Stimulated activated CD8-positive, alpha-beta memory T cell treated with anti-CD3 and anti-CD28 coated beads, Interleukin-4, amount 100 ng/mL, for 1 hour (primary cell): ENCODE results near the gene SYDE2.
A peak's percentile ranks its signal among the peaks of the same experiment; 100 is the strongest.
"Not testable (repeated sequence)": the region's sequence is repeated elsewhere in the genome, so short reads cannot be mapped to it uniquely, and the experiment has no call there.

Experiments
- DNase-seq, 2 donors: peaks; one replicate each; pipeline ENCODE4 v3.0.0-alpha.2; 2020; ENCODE audit warnings: low read depth in 2 of 2, low spot score in 1 of 2

SYDE2 gene

DNA sequence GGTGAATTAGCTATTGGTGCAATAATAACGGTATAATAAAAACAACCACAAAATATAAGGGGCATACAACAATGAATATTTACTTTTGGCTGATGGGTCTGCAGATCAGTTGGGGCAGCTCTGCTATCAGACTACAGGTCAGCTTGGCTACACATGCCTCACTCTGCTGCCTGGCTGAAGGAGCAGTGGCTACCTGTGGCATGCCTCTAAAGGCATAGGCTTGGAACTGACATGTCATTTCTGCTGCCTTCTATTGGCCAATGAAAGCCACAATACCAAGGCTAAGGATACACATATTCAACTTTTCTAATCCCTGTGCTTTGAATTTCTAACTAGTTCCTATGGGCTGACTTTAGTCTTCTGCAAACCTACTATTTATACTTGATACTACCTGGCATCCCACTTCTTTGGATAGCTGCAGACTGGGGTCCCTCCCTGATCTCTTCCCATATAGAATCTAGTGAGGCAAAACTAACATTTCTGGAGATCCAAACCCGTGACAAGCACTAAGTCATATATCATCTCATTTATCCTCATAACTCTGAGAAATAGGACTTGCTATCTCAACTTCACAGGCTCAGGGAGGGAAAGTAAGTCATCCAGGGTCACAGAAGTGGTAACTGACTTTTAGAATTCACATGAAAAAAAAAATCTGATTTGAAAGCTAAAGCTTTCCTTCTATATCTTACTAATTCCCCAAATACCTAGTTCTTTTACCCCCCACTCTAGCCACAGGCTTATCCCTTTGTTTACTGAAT, 19.2 kb upstream of the SYDE2 start:
- no peak for DNase-seq

DNA sequence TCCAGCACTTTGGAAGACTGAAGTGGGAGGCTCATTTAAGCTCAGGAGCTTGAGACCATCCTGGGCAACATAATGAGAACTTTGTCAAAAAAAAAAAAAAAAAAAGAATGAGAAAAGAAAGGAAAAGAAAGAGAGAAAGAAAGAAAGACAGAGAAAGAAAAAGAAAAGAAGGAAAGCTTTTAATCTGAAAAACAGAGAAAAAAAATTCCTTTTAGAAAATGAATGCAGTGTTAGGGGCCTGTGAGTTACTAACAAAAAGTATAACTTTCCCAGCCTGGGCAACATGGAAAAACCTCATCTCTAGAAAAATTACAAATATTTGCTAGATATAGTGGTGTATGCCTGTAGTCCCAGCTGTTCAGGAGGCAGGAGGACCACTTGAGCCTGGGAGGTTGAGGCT, 15.9 kb upstream of the SYDE2 start:
- DNase-seq, result no peak

DNA sequence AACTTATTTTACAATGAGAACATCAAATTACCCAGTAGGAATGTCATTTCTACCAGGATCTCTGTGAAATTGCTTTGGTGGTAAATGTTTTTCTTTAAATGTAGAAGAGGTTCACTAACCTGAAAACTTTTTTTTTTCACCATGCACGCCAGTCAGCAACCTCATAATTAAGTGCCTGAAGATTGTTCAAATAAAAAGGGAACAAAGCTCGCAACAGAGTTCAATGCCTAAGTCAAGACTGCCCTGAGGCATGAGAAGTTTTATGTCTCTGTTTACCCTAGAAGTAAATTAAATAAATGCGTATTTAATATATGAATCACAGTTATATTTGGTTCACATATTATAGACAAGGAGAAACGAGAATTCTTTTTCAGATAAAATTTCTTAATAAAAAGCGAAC, 13.8 kb upstream of the SYDE2 start:
- no peak for DNase-seq

DNA sequence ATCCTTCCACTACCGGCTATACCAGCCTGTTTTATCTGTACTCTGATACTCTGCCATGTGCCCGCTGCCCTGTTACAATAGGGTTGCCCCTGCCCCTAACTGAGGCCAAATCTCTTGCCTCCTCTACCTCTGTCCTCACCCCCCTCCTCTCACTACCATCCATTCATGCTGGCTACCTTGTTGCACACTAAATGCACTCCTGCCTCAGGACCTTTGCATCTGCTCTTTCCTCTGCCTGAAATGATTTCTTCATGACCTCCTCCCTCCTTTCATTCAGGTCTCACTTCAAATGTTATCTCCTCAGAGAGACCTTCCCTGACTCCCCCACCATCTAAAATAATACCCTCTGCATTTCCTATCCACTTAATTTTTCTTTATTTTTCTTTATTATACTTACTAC, 7.7 kb upstream of the SYDE2 start:
- DNase-seq, result no peak

DNA sequence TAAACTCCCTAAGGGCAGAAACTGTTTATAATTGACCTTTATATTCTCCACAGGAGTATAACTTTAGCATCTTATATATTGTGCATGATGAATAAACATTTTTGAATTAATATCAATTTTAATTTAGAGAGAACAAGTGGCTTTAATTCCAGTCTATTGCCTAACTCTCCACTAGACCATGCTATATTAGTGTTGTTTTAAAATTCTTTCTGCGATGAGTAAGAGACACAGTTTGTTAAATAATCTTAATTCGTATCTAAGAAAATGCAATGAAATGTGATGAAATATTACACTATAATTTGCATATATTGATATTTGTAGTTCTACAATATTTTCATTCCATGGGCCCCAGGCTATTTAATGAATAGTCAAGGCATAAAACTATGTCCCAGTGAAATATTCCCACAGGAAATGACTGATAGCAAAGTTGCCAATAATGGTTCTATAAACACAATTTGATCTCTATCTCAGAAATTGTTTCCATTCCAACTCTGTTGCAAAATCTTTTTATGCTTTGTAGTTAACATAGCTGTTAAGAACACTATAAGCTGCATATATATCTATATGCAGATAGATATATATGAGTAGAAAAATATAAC, 2.9 kb upstream of the SYDE2 start:
- DNase-seq, result no peak

DNA sequence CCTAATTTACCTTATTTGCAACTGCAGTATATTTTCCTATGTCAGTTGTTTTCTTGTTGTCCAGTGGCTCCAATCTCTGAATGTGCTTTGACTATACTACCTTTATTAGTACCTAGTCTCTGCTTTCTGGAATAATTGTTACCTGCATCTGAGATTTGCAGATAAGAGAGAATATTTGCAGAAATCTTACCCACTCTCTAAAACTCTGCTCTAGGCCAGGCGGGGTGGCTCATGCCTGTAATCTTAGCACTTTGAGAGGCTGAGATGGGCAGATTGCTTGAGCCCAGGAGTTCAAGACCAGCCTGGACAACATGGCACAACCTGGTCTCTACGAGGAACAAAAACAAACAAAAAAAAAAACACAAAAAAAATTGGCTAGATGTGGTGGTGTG, 2.0 kb upstream of the SYDE2 start:
- DNase-seq, result no peak

DNA sequence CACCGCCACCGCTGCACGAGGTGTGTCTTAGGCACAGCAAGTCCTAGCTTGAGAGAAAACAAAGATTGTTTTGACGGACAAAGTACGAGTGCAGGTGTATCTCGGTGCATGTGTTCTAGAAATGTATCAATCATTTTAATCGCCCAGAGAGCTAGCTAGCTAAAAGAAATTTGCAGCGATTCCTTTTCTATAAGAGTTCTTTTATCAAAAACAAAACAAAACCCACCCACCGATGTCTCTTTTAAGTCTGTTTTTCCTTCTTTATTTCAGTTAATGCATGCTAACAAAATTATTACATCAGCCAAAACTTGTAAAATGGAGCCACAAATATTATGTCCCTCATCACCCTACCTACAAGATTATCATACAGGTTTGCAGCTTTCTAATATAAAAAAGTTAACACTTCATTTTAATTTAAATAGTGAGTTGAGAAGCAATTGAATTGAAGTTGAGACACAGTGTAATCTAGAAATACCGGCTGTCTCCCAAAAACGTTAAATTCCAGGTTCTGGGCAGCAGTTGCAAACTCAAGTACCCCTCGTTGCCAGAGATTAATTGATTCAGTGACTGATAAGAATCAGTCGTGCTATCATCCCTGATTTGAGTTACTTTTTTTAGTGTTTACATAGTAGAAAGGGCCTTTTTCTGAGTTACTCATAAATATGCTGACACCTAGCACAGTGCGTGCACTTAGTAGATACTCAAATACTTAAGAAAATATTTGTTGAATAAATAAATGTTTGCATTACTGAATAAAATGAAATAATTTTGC, 1.5 kb upstream of the SYDE2 start:
- no peak for DNase-seq

DNA sequence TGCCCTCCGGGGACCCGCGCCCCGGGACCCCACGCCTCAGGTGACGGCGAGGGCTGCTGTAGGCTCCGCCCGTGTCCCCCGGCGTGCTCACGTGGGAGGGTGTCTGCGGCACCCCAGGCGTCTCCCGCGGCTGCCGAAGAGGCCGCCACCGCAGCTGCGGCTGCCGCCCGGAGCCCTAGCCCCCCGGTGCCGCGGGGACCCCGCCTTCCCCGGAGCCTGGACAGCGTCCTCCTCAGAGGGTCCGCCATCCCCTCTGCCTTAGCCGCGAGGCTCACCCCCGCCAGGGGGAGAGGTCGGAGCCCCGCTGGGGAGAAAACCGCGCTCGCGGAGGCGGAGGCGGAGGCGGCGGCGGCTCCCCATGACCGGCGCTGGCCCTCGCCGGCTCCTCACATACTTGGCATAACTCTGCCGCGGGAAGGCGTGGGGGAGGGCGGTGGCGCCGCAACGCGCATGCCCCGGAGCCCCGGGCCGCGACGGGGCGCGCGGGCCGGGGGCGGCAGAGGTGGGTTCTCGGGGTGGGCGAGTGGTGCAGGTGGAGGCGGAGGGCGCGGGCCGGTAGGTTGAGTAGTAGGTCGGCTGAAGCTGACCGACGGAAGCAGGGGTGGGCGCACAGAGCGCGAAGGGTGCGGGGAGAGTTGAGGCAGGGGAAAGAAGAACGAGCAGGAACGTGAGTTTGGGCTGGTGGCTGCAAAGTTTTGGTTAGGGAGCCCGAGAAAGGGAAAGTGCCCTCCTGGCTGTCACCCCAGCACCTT, 700 bp upstream of the SYDE2 start:
- peak; percentile 9 to 42 for DNase-seq

DNA sequence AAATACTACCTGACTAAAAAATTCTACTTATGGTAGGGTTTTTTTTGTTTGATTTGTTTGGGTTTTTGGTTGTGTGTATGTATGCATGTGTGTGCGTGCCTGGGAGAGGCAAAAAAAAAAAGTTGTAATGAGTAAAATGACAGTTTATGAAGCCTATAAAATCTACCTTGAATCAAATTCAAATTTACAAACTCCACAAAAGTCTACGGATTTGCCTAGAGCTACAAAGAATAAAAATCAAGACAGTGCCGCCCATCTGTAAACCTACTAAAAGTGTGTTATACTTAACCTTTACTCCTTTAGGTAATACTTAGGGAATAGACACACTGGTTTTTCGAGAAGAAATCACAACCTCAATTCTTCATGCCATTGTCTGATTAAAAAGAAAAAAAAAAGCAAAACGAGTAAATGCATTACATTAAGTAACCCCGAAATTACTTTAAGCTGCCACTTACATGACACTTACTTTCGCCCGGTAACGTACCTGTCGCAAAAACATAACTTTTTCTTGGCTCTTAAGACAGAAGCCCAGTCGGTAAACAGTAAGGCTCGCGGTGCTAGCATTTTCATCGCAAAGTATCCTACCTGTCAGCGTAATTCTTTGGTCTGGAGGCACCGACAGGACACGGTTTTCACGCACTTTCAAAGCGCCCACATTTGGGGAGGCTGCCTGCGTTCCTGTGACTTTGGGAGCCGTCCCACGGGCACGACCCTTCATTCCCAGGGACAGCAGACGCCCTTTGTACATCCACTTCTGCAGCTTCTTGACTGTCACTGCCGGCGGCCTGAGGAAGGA, 951 bp downstream of the SYDE2 start:
- DNase-seq, result no peak

DNA sequence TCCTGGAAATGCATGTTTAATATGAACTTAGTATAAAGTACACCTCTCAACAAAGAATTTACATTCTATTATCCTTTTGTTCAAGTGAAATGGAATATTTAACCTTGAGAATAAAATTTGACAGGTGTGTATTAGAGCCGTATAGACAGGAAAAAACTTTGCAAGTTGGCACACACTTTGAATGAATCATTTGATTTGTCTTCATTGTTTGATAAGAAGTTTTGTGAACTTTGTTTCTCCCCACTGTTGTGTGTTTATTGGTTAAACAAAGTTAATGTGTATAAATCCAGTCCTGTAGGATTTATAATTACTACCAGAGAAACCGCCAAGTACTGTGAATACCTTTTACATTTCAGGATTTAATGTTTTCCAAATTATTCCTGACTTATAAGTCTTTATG, 2.0 kb downstream of the SYDE2 start:
- DNase-seq, result no peak

DNA sequence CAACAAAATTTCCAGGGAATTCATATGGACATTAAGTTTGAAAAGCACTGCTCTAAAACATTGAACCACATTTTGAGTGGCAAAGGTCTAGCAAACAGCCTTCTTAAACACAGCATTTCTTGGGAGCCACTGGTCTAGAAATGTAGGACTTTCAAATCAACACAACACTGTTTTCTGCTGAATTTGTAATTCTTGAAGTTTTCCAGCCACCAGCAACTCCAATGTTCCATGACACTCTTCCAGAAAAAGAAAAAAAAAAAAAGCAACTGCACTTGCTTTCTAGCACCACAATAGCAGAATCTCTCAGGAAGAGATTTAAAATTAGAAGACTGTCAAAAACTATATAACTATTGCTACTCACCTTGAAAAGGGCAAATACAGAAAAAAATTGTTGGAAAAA, 4.5 kb downstream of the SYDE2 start:
- no peak for DNase-seq

DNA sequence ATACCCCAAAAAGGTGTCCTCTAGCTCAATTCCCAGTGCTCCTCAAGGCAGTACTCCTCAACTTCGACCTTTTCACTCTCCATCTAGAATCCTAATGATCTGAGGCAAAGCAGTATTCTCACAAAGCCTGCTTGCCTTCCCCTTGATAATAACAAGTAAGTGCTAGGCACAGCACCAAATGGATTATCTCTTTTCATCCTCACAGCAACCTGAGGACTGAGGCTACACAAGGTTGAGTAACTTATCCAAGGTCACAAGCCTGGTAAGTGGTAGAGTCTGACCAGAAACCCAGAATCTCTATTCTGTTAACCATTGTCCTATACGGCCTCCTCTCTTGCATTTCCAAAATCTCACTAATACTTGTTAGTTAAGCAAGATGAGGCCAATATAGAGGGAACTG, 5.1 kb downstream of the SYDE2 start:
- no peak for DNase-seq

DNA sequence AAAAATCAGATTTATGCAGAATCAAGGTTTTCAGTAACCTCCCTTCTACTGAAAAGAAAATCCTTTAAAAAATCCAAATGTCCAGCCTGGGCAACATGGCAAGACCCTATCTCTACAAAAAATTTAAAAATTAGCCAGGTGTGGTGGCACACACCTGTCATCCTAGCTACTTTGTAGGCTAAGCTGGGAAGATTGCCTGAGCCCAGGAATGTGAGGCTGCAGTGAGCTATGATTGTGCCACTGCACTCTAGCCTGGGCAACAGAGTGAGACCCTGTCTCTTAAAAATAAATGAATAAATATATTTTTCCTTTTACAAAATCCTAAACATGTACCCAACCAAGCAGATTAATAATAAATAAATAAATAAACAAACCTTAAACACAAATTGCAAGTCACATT, 8.7 kb downstream of the SYDE2 start:
- not testable (repeated sequence) for DNase-seq

DNA sequence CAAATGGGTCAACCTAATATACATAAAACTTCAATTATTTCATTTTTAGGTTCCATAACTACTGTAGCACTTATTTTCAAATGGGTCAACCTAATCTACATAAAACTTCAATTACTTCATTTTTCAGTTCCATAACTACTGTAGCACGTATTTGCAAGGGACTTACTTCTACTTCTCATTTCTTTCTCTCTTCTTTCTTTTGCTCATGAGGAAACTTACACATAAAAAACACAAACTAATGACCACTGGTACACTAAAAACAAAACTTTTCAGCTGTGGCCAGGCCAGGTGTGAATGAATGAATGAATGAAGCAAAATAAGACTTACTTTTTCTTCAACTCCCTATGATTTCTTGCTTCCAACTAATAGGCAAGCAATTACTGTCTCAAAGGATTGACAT, 11.7 kb downstream of the SYDE2 start:
- DNase-seq, result no peak

DNA sequence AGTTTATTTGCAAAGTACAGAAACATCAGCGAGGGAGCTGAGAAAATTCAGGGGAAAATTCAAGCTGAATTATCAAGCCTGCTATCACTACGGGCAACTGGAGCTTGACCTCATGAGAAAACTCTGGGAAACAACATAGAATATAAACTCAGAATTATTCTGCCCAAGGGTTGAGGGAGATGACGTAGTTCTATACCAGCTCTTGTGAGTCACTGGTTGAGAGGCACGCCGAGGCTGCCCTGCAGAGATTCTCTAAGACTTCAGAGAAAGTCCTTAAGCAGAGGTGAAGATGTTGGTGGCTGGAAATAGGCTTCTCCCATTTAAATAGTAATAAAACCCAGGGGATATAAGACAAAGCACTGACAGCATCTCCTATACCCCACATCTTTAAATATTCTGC, 12.3 kb downstream of the SYDE2 start:
- no peak for DNase-seq

DNA sequence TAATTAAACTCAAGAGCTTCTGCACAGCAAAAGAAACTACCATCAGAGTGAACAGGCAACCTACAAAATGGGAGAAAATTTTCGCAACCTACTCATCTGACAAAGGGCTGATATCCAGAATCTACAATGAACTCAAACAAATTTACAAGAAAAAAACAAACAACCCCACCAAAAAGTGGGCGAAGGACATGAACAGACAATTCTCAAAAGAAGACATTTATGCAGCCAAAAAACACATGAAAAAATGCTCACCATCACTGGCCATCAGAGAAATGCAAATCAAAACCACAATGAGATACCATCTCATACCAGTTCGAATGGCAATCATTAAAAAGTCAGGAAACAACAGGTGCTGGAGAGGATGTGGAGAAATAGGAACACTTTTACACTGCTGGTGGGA, 13.8 kb downstream of the SYDE2 start:
- DNase-seq, result not testable (repeated sequence)

DNA sequence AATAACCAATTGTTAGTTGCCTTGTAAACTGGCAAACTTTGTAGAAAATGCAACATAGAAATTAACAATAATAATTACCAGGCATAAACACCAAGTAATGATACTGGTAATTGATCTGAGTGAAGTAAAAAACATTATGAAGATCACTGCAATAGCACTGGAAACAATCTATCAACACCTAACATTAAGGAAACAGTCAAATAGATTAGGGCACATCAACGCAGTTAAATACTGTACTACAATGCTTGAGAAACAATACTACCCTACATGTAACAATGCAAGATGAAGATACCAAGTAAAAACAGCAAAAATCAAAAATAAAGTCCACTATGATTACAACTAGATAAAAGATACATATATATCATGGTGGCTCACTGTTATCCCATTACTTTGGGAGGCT, 16.6 kb downstream of the SYDE2 start:
- no peak for DNase-seq

DNA sequence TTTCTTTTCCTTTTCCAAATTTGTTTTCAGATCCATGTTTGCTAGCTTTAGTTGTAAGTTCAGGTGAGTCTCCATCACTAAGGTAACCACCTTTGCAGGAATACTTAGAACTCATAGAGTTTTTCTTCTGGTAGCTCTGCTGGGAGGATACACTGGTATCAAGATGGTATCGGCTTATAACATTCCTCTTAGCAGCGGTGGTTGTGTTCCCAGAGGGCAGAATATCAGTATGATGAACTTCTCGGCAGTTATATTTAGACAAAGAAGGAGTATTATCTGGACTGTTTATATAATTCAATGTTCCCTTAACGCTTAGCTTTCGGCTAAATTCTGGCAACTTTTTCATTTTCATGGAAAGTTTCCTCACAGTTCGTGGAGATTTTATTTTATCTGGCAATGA, 18.1 kb downstream of the SYDE2 start:
- DNase-seq, result no peak

DNA sequence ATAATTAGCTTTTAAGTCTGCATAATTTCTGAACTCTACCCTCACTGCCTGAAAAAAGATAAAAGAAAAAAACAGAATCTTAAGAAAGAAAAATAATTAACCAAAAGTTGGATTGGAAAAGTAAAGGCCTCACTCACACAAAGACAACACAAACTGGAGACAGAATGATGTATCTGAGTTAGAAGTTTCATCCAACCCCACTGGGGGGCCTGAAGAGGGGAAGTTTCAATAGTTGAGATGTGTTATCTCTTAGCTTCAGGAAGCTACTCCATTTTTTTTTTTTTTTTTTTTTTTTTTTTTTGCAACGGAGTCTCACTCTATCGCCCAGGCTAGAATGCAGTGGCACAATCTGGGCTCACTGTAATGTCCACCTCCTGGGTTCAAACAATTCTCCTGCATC, 19.9 kb downstream of the SYDE2 start:
- no peak for DNase-seq

DNA sequence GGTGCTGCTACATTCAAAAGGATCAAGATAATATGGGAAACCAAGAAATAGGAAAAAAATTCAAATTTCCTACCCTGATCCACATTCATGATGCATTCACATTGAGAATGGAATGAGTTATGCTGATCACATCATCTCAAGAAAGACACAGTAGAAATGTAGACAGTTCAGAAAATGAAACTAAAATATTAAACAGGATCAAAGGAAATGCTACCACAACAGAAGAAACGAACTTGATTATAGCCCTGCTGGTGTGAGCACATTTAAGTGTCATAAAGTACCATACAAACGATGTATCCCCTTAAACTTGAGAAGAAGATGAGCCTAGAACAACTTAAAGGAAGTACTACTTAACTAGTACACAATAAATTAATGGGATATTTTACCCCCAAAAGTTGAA, 21.3 kb downstream of the SYDE2 start:
- DNase-seq, result no peak

DNA sequence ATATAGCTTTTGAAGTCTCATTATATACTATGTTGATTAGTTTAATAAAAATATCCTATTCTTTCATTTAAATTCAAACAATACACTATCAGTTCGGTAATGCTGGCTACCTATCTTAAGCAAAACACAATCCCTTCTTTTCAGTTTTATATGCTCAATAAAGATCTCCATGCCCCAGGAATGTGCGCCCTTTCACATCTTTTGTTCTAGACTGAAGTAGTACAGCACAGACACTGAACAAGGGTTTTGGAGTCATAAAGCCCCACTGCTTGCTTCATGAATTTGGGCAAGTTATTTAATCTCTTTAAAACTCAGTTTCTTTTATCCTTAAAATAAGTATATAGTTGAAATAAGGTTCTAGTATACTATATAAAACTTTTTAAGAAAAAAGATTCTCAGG, 22.4 kb downstream of the SYDE2 start:
- no peak for DNase-seq
